T47D (cell line): ENCODE measurements around the gene DRAP1.
A peak's percentile ranks its signal among the peaks of the same experiment; 100 is the strongest.

Experiments used
- DNase-seq, 2 experiments: peaks; one replicate each; pipeline versions ENCODE4 v3.0.0 to v3.0.0-alpha.2; 2011 to 2012; ENCODE audit warnings: low read depth in 1 of 2, low spot score in 1 of 2
- JUND ChIP-seq: IDR thresholded peaks from 2 replicates; pipeline ENCODE4 v1.6.1; 2012; ENCODE audit warnings: low read depth
- in situ Hi-C: cut with HindIII; loops from 2 replicates; pipeline ENCODE4 v1.10.0; 2016; ENCODE audit warnings: low sequenced_read_pairs, low pct_unique_long_range_greater_than_20kb

The DRAP1 gene, protein sequence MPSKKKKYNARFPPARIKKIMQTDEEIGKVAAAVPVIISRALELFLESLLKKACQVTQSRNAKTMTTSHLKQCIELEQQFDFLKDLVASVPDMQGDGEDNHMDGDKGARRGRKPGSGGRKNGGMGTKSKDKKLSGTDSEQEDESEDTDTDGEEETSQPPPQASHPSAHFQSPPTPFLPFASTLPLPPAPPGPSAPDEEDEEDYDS

DNA sequence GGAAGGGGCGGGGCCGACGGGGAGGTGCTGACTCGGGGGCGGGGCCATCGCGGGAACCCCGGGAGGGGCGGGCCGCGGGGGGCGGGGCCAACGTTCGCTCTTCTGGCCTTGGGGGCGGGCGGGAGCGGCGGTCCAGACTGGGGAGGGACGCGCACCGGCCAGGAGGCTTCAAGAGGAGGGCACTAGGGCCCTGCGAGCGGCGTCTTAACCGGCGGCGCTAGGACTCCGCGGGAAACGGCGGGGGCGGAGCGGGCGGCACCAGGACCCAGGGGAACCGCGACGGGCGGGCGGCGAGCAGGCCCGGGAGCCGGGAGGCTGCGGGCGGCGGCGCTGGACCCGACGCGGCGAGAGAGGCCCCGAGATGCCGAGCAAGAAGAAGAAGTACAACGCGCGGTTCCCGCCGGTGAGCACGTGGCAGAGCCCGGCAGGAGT lies at the start of gene DRAP1:
DRAP1 (plus strand) TSS at position 286 of the 432 bp plus-strand sequence; CDS start at position 362, 76 bp downstream.
- no peak for TF ChIP-seq JUND
- in situ Hi-C loops: no loop called here
- peak; percentile 97 to 99 for DNase-seq

DNA sequence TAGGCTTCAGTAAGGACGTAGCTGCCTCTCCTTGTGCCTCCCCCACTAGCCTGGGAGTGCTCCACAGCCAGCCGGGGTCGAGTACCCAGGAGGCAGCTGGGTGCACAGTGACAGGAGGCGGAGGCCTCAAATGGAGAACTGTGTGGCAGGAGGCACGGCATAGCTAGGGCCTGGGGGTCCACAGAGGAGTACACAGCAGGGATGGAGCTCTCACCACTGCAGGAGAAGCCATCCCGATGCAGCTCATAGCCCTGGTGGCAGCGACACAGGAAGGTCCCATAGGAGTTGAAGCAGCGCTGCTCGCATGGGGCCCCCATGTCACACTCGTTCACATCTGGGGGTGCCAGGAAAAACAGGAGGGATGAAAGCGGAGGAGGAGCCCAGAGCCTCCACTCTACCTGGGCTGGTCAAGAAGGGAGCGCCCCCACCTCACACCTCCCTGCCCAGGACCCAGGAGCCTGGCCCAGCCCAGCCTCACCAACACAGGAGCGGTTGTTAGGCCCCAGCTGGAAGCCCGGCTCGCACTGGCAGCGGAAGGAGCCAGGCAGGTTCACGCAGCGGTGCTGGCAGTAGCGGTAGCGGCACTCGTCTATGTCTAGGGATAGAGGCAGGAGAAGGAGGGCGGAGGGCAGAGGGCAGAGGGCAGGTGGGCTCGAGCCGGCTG lies 49.5 kb upstream of the DRAP1 start:
- DNase-seq: no peak
- in situ Hi-C loops: no loop called here
- no peak for TF ChIP-seq JUND

DNA sequence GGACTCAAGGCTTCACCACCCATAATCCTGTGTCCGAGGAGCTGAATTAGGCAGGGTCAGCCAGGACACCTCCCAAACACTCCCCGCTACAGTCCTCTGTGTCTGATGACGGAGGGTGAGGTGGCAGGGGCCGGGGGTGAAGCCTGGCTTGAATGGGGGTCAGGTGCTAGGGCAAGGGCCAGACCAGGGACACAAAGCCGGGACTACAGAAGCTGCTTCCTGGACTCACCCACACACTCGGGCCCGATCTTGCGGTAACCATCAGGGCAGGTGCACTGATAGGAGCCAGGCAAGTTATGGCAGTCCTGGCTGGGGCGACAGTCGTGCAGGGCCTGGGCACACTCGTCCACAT lies 48.9 kb upstream of the DRAP1 start:
- no peak for DNase-seq
- in situ Hi-C loops: no loop called here

DNA sequence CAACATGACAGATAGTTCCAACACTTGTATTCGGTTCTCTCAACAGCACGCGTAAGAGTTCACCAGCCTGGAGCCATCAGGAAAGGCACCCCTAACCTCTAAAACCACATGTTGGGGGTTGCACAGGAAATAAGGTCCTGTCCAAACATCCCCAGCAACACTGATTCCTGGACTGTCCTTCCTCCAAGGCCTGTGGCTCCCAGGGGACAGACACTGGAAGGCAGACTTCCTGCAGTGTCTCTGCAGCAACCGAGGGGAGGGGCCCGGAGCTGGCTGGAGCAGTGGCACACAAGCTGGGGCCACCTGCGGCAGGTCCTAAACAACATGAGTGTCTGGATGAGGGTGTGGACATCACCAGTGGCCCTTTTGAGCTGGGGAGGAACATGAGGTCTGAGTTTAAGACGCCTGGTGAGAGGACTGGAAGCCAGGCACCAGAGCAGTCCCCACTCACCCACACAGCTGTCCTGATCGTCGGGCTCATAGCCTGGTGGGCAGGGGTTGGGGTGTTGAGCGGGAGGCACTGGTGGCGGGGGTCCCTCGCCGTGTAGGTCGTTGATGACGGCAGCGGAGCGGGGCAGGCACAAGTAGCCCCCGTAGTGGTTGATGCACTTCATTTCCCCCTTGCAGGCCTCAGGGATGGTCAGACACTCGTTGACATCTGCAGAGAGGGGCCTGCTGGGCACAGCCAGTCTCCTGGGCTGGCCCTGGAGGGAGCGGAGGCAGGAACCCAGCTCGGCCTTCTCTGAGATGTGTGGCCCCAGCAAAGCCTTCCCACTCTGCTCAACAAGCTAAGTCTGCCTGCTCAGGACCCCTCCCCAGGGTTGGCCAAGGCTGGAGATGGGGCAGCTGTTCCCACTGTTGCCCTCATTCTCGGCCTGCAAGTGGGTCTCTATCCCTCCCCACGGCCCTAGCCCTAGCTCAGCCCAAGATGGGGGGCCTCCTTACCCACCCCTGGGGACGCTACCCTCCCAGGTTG lies 48.2 kb upstream of the DRAP1 start:
- in situ Hi-C loops: no loop called here
- DNase-seq: no peak
- no peak for TF ChIP-seq JUND

More for the DNA sequence above, 48.9 kb upstream of the DRAP1 start:
- TF ChIP-seq JUND: no peak

DNA sequence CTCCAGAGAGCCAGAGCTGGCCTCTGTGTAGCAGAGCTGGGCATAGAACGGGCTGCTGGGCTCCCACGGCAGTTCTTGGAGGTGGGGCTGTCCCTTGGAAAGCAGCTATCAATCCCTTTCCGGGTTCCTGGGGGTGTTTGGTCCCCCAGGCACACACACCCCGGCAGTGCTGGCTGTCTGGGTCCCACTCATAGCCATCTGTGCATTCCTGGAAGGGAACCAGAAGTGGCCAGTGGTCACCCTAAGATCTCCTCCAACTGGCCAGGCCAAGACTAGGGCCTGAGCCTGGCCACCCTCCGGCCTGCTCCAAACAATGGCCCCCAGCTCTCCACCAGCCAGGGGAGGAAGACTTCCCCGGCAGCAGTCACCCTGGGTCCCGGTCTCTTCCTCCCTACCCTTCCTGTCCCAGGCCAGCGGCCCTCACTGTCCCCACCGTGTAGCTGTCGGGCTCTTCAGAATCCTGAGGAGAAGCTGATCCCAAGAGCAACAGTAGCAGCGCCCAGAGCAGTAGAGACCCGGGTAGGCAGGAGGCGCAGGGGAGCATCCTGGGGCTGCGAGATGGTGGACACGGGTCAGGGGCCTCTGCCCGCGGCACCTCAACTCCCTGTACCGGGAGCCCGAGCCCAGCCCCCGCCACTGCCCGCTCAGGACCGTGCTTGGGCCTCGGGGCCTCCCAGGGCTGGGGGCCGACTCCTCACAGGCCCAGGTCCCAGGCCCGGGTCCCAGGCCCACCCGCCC lies 47.2 kb upstream of the DRAP1 start:
- in situ Hi-C loops: no loop called here
- DNase-seq: no peak
- no peak for TF ChIP-seq JUND

DNA sequence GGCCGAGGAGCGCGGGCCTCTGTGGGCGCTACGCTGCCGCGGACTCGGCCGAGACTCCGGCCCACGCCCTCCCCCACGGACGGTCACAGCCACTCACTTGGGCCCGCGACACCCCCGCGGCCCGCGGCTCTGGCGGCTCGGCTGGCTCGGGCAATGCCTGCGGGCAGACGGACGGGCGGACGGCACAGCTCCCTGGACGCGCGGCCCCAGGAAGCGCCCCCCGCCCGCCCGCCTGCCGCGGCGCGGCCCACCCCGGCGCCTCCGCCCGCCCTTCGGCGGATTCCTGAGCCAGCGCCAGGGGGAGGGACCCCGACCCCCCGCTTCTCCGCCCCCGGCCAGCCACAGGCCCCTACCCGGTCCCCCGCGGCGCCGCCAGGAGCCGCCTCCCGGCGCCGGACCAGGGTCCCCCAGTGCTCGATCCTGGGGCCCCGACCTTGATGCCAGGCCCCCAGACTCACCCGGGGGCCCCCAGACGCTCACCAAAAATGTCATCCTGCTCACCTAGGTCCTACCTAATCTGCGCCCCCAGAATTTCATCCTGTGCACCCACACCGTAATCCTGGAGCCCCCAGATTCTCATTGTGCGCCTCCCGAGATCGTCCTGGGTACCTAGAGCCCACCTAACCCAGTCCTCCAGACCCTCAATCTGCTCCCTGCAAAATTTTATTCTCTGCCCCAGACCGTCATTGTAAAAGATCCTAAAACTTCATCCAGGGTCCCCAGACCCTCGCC lies 46.5 kb upstream of the DRAP1 start, which contains the start of gene EFEMP2:
EFEMP2 (minus strand) TSS at position 215 of the 732 bp plus-strand sequence. CDS start 446 bp downstream, outside the sequence.
- TF ChIP-seq JUND: no peak
- in situ Hi-C loops: no loop called here
- no peak for DNase-seq

DNA sequence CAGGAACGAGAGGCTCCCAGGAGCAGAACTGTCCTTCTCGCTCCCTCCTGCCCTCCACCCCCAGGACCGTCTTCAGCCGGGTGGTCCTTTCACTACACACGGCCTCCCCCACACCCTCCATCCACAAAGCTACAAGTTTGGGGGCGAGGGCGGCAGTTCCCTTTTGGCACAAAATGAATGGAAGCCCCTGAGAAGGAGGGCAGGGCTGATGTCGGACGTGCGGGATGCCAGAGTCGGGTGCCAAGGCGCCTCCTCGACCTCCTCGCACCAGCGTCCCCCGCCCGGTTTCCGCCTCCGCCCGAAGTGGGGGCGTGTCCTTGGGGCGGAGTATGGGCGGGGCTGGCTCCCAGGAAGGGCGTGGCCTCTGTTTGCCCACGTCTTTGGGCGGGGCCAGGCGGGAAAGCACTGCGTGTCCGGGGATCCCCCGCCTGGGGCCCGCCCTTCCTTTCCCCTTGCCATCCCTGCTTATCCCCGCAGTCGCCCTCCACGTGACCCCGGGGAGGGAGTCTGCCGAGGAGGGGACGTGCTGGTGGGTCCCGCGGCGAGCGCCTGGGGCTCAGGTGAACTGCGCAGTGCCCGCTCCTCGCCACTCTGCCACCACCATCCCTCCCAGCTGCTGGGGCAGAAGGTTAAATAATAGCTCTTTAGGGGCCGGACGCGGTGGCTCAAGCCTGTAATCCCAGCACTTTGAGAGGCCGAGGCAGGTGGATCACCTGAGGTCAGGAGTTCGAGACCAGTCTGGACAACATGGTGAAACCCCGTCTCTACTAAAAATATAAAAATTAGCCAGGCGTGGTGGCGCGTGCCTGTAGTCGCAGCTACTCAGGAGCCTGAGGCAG lies 45.7 kb upstream of the DRAP1 start:
- peak; percentile 91 to 93 for DNase-seq
- in situ Hi-C loops: no loop called here
- no peak for TF ChIP-seq JUND

DNA sequence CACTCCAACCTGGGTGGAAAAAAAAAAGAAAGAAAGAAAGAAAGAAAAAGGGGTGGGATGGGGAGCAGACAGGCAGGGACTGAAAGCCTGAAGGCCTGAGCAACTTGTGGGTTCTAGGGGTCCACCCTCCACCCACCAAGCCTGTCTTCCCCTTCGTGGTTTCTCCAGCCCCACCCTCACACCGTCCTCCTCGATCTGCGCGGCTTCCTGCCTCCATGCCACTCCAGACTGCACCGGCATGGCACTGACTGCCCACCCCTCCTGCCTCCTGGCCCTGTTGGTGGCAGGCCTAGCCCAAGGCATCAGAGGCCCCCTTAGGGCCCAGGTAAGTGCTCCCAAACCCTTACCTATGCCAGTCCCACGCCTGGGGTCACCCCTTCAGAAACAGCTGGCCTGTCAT lies 39.6 kb upstream of the DRAP1 start, which contains the start of gene CTSW:
CTSW (plus strand) TSS at position 221 of the 400 bp plus-strand sequence; CDS start at position 239, 18 bp downstream.
- DNase-seq: no peak
- no peak for TF ChIP-seq JUND
- in situ Hi-C loops: no loop called here

DNA sequence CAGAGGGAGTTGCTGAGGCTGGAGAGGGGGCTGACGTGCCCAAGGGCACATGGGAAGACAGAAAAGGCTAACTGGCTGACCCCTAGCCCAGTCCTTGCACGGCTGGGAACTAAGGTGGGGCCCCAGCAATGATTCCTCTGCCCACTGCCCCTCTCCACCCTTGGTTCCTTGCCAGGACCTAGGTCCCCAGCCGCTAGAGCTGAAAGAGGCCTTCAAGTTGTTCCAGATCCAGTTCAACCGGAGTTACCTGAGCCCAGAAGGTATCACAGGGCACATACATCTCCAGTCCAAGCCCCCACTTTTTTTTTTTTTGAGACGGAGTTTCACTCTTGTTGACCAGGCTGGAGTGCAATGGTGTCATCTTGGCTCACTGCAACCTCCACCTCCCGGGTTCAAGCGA lies 39.2 kb upstream of the DRAP1 start:
- TF ChIP-seq JUND: no peak
- in situ Hi-C loops: no loop called here
- no peak for DNase-seq

DNA sequence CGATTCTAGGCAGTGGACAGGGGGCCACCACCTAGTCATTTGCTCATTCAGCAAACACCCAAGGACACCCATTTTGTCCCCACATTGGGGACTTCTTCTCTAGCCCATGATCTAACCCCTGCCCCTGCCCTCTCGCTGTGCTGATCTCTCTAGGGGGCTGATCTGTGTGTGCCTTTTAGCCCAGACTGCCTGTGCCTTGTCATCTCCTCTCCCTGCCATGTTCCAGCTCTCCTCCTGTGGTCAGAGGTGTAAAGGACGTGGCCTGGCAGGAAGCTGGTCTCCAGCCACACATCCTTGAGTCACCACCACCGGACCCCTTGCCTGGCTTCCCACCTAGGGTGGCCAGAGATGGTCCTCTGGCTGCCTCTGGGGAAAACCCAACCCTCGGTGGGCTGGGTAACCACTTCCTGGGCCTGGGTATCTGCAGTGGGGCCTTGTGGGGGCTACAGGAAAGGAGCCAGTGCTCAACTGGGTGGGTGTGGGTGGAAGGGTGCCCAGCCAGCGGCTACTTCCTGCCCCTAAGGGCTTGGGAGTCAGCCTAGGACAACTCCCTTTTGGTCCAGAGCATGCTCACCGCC lies 38.3 kb upstream of the DRAP1 start:
- no peak for TF ChIP-seq JUND
- in situ Hi-C loops: no loop called here
- no peak for DNase-seq
